ENCODE measurements around the gene CHERP.

- TF ChIP-seq EP300 (IDR thresholded peaks at IDR 0.05) (no peak), CTCF (IDR thresholded peaks at IDR 0.05) (no peak), POLR2A (IDR thresholded peaks at IDR 0.05) (no peak)
Measured at GRCh38 chr19:16581145-16581970, 39.1 kb upstream of the CHERP start.
